8988T (cell line): Measurements from ENCODE around the gene SCYGR5.

ENCODE experiments used
- DNase-seq: peaks from one replicate; pipeline ENCODE4 v3.0.0; 2011

SCYGR5 gene

DNA sequence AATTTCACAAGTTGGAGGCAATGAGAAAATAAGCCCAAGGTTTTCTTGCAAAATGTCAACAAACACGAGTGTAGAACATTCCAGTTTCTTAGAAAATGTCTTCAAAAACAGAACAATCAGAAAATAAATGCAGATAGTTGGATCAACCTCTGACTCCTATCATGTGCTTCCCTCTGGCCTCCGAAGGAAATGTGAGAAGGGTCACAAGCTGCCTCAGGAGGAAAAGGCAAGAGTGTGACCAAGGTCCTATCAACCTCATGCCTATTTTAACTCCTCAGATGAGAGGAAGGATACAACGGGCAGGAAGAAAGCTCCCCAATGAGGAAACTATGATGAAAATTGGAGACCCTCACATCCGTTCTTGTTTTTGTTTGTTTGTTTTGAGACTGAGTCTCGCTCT lies 7.9 kb downstream of the SCYGR5 start:
- no peak for DNase-seq

DNA sequence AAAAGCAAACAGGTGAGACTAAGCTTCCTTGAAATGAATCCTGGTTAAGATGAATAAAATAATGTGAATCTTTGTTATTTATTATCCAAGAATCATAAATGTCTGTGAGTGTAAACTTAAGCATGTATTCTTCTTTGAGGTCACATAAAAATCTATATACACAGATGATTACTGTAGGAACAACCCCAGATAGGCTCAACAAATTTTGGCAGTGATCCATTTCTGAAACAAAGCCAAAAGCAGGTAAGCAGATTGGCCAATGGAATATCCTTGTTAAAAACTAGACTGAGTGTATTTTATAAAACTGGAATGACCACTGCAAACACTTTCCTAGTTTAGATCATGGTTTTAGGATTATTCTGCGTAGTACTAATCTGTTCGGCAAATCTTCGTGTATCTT lies 11.3 kb downstream of the SCYGR5 start:
- no peak for DNase-seq

DNA sequence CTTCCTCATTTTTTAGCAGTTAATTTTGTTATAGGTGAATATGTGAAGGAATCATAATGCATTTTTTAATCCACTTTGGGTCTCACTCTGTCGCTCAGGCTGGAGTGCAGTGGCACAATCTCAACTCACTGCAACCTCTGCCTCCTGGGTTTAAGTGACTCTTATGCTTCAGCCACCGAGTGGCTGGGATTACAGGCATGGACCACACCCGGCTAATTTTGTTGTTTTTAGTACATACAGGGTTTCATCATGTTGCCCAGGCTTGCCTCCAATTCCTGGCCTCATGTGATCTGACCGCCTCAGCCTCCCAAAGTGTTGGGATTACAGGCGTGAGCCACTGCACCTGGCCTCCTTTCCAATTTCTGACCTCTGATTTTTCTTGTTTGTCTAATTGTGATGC lies 17.7 kb downstream of the SCYGR5 start:
- DNase-seq = no peak

DNA sequence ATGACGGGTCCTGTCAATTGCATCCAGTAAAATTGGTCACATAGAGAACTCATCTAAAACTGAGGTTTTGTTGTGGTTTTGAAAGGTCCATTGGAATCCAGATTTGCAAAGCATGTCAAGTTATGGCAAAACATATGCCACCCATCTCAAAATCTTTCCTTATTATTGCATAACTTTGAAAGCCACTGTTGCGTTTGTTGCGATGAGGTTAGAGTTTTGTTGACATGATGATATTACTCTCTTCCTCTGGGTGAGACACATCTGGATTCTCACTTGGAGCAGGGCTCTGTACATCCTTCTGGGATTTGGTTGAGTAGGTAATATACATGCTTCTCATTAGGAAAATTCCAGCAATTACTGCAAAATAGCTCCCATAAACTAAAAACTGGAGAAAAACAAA lies 20.6 kb downstream of the SCYGR5 start:
- DNase-seq = no peak

- DNase-seq = no peak
Measured at GRCh38 chr2:227696990-227697679, 30.5 kb downstream of the SCYGR5 start.

- DNase-seq = no peak
Measured at GRCh38 chr2:227701556-227701955, 35.0 kb downstream of the SCYGR5 start.

DNA sequence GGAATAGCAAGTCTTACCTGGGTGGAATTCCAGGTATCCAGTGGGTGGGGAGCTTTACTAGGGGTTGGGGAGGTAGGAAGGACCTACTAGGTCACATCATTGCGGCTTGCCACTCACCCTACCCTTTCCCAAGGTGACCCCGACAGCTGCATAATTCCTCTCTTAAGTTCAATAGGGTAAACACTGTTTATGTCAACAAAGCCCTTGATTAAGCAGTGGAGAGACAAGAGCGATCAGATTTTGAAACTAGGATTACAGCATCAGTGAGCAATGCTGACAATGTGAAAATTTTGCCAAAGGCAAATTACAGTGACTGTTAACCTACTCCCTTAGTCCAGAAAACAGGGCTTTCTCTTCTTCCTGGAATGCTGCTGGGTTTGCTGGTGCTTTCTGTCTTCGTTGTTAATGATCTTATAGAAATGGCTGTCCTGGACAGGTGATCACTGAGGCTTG lies 36.7 kb downstream of the SCYGR5 start:
- no peak for DNase-seq

DNA sequence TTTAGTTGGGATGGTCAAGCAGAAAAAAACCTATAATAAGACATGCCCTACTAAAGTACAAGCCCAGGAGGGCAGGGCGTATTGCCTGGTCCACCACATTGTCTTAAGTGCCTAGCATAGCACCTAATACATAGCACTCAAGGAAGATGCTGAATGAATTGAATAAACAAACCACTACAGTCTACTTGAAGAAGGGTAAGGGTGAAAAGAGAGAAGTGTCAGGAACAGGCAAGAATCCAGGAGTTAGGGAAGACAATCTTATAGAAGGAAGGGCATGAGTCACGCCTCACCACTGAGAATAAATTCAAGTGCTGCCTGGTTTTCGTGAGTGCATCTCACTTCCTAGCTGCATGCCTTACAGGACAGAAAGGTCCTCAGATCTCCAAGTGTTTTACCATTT lies 37.4 kb downstream of the SCYGR5 start:
- DNase-seq = no peak

DNA sequence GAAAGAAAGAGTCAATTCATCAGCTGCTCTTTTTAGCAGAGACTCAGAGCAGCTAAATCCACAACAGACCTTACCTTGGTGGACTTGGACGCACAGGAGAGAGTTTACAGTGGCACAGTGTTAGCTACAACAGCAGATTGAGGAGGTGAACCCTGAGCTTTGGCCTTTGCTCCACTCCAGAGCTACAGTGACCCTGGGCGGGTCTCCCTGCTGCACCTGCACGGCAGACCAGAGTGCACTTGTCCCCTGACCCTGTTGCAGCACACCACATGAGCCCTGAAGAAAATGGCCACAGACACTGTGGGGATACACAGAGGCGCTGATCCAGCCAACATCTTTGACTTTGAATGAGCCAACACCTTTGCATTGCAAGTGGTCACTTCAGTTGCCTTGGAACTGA lies 40.3 kb downstream of the SCYGR5 start:
- DNase-seq = no peak

DNA sequence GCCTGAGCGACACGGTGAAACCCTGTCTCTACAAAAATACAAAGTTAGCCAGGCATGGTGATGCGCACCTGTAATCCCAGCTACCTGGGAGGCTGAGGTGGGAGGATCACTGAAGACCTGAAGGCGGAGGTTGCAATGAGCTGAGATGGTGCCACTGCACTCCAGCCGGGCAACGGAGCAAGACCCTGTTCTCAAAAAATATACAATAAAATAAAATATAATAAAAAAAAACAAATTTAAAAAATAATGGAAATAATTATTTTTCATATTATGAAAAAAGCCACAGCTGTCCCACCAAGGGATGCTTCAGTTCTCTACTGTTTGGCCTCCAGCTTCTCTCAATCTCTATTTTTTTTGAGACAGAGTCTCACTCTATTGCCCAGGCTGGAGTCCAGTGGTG lies 40.8 kb downstream of the SCYGR5 start:
- DNase-seq = no peak

DNA sequence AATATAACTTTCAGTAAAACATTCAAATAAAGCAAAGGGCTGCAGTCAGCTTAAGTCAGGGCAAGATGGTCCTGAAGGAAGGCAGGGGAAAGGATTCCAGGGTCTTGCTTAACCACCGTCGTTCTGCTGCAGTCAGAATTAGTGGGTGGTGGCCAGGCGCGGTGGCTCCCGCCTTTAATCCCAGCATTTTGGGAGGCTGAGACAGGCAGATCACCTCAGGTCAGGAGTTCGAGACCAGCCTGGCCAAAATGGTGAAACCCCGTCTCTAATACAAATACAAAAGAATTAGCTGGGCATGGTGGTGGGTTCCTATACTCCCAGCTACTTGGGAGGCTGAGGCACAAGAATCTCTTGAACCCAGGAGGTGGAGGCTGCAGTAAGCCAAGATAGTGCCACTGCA lies 44.4 kb downstream of the SCYGR5 start:
- DNase-seq = no peak

- DNase-seq = no peak
Measured at GRCh38 chr2:227713291-227713690, 46.7 kb downstream of the SCYGR5 start.

GRCh38 chr2:227716501-227716900 lies 49.9 kb downstream of the SCYGR5 start:
- no peak for DNase-seq
